HCT116 (cell line): Measurements from ENCODE around the gene EMX1. TPM values are rescaled to one million over a fixed set of nuclear protein-coding genes. Genes with fewer than 3 reads are reported as not detected.
A peak's percentile ranks its signal among the peaks of the same experiment; 100 is the strongest.

ENCODE experiments used
- ATAC-seq: fragments of 200-7000 bp; cut with Tn5 transposase; 2 replicates; pipeline ENCODE4 v1.9.1; 2020; ENCODE audit warnings: mild to moderate bottlenecking, moderate library complexity
- BruUV-seq: library from RNA; stranded (reverse); fragments of 400-500 nt; replicated peaks from 2 replicates; lab custom pipeline; 2021; lab: Mats Ljungman, UMichigan
- CTCF ChIA-PET: fragments of 300-600 bp; sonication (Branson Sonifier 250); formaldehyde crosslinking; loops from one replicate; lab custom pipeline; 2021; ENCODE audit warnings: antibody characterized with exemption; lab: Charles Lee
- POLR2A ChIA-PET: fragments of 300-600, 350-600 bp; sonication (Branson Sonifier 250); formaldehyde crosslinking; loops from one replicate; lab custom pipeline; 2021; ENCODE audit warnings: antibody characterized with exemption; lab: Charles Lee
- RAD21 ChIA-PET, 2 experiments: fragments of 300-600 bp; sonication (Branson Sonifier 250); formaldehyde crosslinking; loops; one replicate each; lab custom pipeline; 2023; ENCODE audit warnings: low total read pairs in 2 of 2; ENCODE audit not compliant: uncharacterized antibody in 2 of 2, unreplicated experiment in 2 of 2, low non-redundant PET in 1 of 2; lab: Charles Lee
- DNase-seq: peaks from one replicate; pipeline ENCODE4 v3.0.0-alpha.2; 2010; ENCODE audit warnings: low read depth, low spot score
- H2AFZ ChIP-seq: fragments of 200-600 bp; shearing (Covaris generic), sonication (generic); 2 replicates; pipeline ENCODE4 v1.6.1; 2017; ENCODE audit warnings: low read depth, mixed run types, mixed read lengths, antibody characterized with exemption, low read length; ENCODE audit not compliant: poor library complexity, severe bottlenecking
- H3K27ac ChIP-seq: 2 replicates; pipeline ENCODE4 v1.5.1; 2012; ENCODE audit warnings: low read depth, low read length
- H3K27me3 ChIP-seq: fragments of 200-600 bp; sonication (generic); 2 replicates; pipeline ENCODE4 v1.6.1; 2016; ENCODE audit warnings: mixed run types, low read length, mixed read lengths; ENCODE audit not compliant: insufficient read depth
- H3K36me3 ChIP-seq, 2 experiments: fragments of 200-500 bp in 1 of 2; fragments of 200-600 bp in 1 of 2; sonication (Bioruptor generic) in 1 of 2; sonication (generic) in 1 of 2; 2 replicates each; pipeline versions ENCODE4 v1.5.1 to v1.6.1; 2014 to 2016; ENCODE audit warnings: low read length in 2 of 2, inconsistent platforms in 1 of 2, mixed read lengths in 1 of 2, mixed run types in 1 of 2; ENCODE audit not compliant: insufficient read depth in 2 of 2, control insufficient read depth in 1 of 2
- H3K4me1 ChIP-seq, 2 experiments: fragments of 200-600 bp in 1 of 2; sonication (generic) in 1 of 2; 2 replicates each; pipeline versions ENCODE4 v1.5.1 to v1.6.1; 2012 to 2017; ENCODE audit warnings: low read length in 2 of 2, inconsistent platforms in 1 of 2, mild to moderate bottlenecking in 1 of 2, mixed read lengths in 1 of 2, mixed run types in 1 of 2, moderate library complexity in 1 of 2; ENCODE audit not compliant: insufficient read depth in 2 of 2, control insufficient read depth in 1 of 2
- H3K4me2 ChIP-seq: fragments of 200-600 bp; sonication (generic); 2 replicates; pipeline ENCODE4 v1.6.1; 2017; ENCODE audit warnings: mixed run types, low read length, mixed read lengths
- H3K4me3 ChIP-seq, 2 experiments: fragments of 200-600 bp in 1 of 2; sonication (generic) in 1 of 2; replicated peaks in 1 of 2; 2 replicates each; pipeline ENCODE4 v1.5.1; 2011 to 2016; ENCODE audit warnings: low read length in 2 of 2, control low read depth in 1 of 2, low read depth in 1 of 2, mild to moderate bottlenecking in 1 of 2, mixed read lengths in 1 of 2, mixed run types in 1 of 2
- H3K79me2 ChIP-seq: fragments of 200-600 bp; sonication (generic); 2 replicates; pipeline ENCODE4 v1.6.1; 2017; ENCODE audit warnings: mild to moderate bottlenecking, mixed run types, low read length, moderate library complexity, mixed read lengths; ENCODE audit not compliant: insufficient read depth
- H3K9ac ChIP-seq: fragments of 200-600 bp; sonication (generic); 2 replicates; pipeline ENCODE4 v1.6.1; 2016; ENCODE audit warnings: low read length, mixed read lengths
- H3K9me2 ChIP-seq: fragments of 200-600 bp; sonication (generic), shearing (Covaris generic); 2 replicates; pipeline ENCODE4 v1.6.1; 2017; ENCODE audit warnings: mixed run types, mild to moderate bottlenecking, moderate library complexity; ENCODE audit not compliant: insufficient read depth
- H3K9me3 ChIP-seq, 2 experiments: fragments of 200-500 bp in 1 of 2; fragments of 200-600 bp in 1 of 2; sonication (Bioruptor generic) in 1 of 2; sonication (generic) in 1 of 2; 2 replicates each; pipeline ENCODE4 v1.6.1; 2014 to 2017; ENCODE audit warnings: low read length in 2 of 2, mixed read lengths in 2 of 2, inconsistent platforms in 1 of 2, low read depth in 1 of 2, mild to moderate bottlenecking in 1 of 2, mixed run types in 1 of 2, moderate library complexity in 1 of 2; ENCODE audit not compliant: control insufficient read depth in 1 of 2, insufficient read depth in 1 of 2
- H4K20me1 ChIP-seq: fragments of 200-600 bp; sonication (generic), shearing (Covaris generic); 2 replicates; pipeline ENCODE4 v1.6.1; 2017; ENCODE audit warnings: mixed run types, mild to moderate bottlenecking, moderate library complexity; ENCODE audit not compliant: insufficient read depth
- ATF3 ChIP-seq: IDR thresholded peaks from 2 replicates; pipeline ENCODE4 v1.6.1; 2012
- CBX3 ChIP-seq: IDR thresholded peaks from 2 replicates; pipeline ENCODE4 v1.6.1; 2012; ENCODE audit warnings: low read depth
- CEBPB ChIP-seq: IDR thresholded peaks from 2 replicates; pipeline ENCODE4 v1.6.1; 2012; ENCODE audit warnings: low read depth
- EGR1 ChIP-seq: IDR thresholded peaks from 2 replicates; pipeline ENCODE4 v1.6.1; 2012; ENCODE audit warnings: low read depth
- ELF1 ChIP-seq: IDR thresholded peaks from 2 replicates; pipeline ENCODE4 v1.6.1; 2012; ENCODE audit warnings: low read depth, borderline replicate concordance
- JUND ChIP-seq: IDR thresholded peaks from 2 replicates; pipeline ENCODE4 v1.6.1; 2012
- POLR2A ChIP-seq: IDR thresholded peaks from 2 replicates; pipeline ENCODE4 v1.7.0; 2011; ENCODE audit warnings: borderline replicate concordance; ENCODE audit not compliant: insufficient read depth, insufficient read length; ENCODE audit errors: extremely low read depth
- RAD21 ChIP-seq: IDR thresholded peaks from 2 replicates; pipeline ENCODE4 v1.6.1; 2012; ENCODE audit warnings: low read depth, mild to moderate bottlenecking
- REST ChIP-seq: IDR thresholded peaks from 2 replicates; pipeline ENCODE4 v1.6.1; 2012; ENCODE audit warnings: low read depth
- SIN3A ChIP-seq: IDR thresholded peaks from 2 replicates; pipeline ENCODE4 v1.6.1; 2012; ENCODE audit warnings: low read depth
- SP1 ChIP-seq: IDR thresholded peaks from 2 replicates; pipeline ENCODE4 v1.6.1; 2012; ENCODE audit warnings: low read depth
- SRF ChIP-seq: IDR thresholded peaks from 2 replicates; pipeline ENCODE4 v1.6.1; 2012; ENCODE audit warnings: low read depth
- TCF7L2 ChIP-seq: IDR thresholded peaks from 2 replicates; pipeline ENCODE4 v1.7.0; 2011; ENCODE audit warnings: borderline replicate concordance, inconsistent platforms; ENCODE audit not compliant: insufficient read depth, insufficient read length; ENCODE audit errors: extremely low read depth
- YY1 ChIP-seq: IDR thresholded peaks from 2 replicates; pipeline ENCODE4 v1.6.1; 2011; ENCODE audit warnings: low read length, low read depth, moderate library complexity, mild to moderate bottlenecking; ENCODE audit not compliant: insufficient replicate concordance; ENCODE audit errors: extremely low read depth
- ZBTB33 ChIP-seq: IDR thresholded peaks from 2 replicates; pipeline ENCODE4 v1.6.1; 2011; ENCODE audit warnings: mild to moderate bottlenecking, low read length, moderate library complexity; ENCODE audit not compliant: insufficient replicate concordance; ENCODE audit errors: extremely low read depth
- intact Hi-C: fragments of 100-400 bp; cut with micrococcal nuclease; formaldehyde crosslinking; loops from 2 replicates; pipeline ENCODE4 v1.10.0; 2022
- total RNA-seq: library from RNA; stranded (reverse); gene quantifications from one replicate; pipeline ENCODE4 v1.2.1, GENCODE V29; 2021; ENCODE audit not compliant: unreplicated experiment
- TF ChIP-seq, protein P1 (sequence below), 3 experiments: fragments of 200-600 bp in 1 of 3; sonication (generic) in 1 of 3; IDR thresholded peaks in 2 of 3; conservative IDR thresholded peaks in 1 of 3; 2 replicates each; pipeline ENCODE4 v1.5.1; 2012 to 2017; ENCODE audit warnings: low read depth in 2 of 3, low read length in 2 of 3, antibody characterized with exemption in 1 of 3, borderline replicate concordance in 1 of 3, control low read depth in 1 of 3, mild to moderate bottlenecking in 1 of 3, mixed read lengths in 1 of 3, mixed run types in 1 of 3, moderate library complexity in 1 of 3; ENCODE audit not compliant: insufficient read depth in 1 of 3
- TF ChIP-seq, protein P2 (sequence below): IDR thresholded peaks from 2 replicates; pipeline ENCODE4 v1.6.1; 2012

The EMX1 gene
- total RNA-seq, 1 experiment from 2014 or later, result 3.1 TPM

DNA sequence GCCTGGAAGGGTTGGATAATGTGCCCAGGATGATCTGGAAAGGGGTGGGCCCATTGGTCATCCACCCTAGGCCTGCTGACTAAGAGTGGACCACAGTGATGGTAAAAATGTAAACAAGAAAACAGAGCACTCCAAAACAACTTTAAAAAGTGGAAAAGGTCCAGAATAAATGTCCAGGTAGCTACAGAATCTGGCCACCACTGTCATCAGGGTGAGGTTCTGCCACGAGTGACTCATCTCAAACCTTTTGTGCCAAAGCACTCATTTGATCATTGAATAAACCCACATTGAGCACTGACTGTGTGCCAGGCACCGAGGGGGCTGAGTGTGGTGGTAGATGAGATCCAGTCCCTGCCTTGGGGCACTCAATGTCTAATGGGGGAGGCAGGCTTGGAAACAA lies 64.9 kb downstream of the EMX1 start:
- Histone ChIP-seq H3K4me1 (peaks cover 31% of the 10 kb centered on the region in 2 experiments), H3K4me2 (peak overlapping the region; percentile 62), H3K9me3 (no peaks in the 10 kb centered on the region), H2AFZ (no peak overlapping the region), H3K27me3 (no peaks in the 10 kb centered on the region), H3K9me2 (no peaks in the 10 kb centered on the region), H3K9ac (no peak overlapping the region), H3K27ac (no peak overlapping the region), H4K20me1 (no peaks in the 10 kb centered on the region), H3K4me3 (no peak overlapping the region), H3K36me3 (no peaks in the 10 kb centered on the region), H3K79me2 (no peaks in the 10 kb centered on the region)
- ChIA-PET CTCF (interaction anchor here (1.2 kb wide), 1 partner anchor 10 kb away, joined by 4 read pairs; no protein-coding TSS in a partner anchor), POLR2A (no interaction called here), RAD21 (no interaction called here)
- no peak for TF ChIP-seq ELF1
- no peak for TF ChIP-seq SRF
- TF ChIP-seq JUND, result no peak
- TF ChIP-seq, protein P1, sequence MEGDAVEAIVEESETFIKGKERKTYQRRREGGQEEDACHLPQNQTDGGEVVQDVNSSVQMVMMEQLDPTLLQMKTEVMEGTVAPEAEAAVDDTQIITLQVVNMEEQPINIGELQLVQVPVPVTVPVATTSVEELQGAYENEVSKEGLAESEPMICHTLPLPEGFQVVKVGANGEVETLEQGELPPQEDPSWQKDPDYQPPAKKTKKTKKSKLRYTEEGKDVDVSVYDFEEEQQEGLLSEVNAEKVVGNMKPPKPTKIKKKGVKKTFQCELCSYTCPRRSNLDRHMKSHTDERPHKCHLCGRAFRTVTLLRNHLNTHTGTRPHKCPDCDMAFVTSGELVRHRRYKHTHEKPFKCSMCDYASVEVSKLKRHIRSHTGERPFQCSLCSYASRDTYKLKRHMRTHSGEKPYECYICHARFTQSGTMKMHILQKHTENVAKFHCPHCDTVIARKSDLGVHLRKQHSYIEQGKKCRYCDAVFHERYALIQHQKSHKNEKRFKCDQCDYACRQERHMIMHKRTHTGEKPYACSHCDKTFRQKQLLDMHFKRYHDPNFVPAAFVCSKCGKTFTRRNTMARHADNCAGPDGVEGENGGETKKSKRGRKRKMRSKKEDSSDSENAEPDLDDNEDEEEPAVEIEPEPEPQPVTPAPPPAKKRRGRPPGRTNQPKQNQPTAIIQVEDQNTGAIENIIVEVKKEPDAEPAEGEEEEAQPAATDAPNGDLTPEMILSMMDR (IDR thresholded peaks at IDR 0.05 in 2 of 3, conservative IDR thresholded peaks at IDR 0.05 in 1 of 3; ENCODE audit: borderline replicate concordance in 1 of 3, insufficient read depth in 1 of 3, low read depth in 2 of 3, low read length in 2 of 3), result no peak
- no peak for TF ChIP-seq YY1
- no peak for TF ChIP-seq ATF3
- no peak for TF ChIP-seq EGR1
- TF ChIP-seq CBX3, result no peak
- TF ChIP-seq REST, result no peak
- TF ChIP-seq TCF7L2, result no peak
- no peak for TF ChIP-seq POLR2A
- TF ChIP-seq CEBPB, result no peak
- no peak for TF ChIP-seq ZBTB33
- TF ChIP-seq SIN3A, result no peak
- no peak for TF ChIP-seq SP1
- TF ChIP-seq, protein P2, sequence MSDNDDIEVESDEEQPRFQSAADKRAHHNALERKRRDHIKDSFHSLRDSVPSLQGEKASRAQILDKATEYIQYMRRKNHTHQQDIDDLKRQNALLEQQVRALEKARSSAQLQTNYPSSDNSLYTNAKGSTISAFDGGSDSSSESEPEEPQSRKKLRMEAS, result no peak
- TF ChIP-seq RAD21, result no peak
- ATAC-seq (peak; percentile 20; the same call in 1 of the 2 replicates), DNase-seq (no peak)
- intact Hi-C loops, result no loop called here
- no TSS peak for BruUV-seq
